ENCODE results near the gene FASN. TPM values are rescaled to one million over a fixed set of nuclear protein-coding genes. Genes with fewer than 3 reads are reported as not detected.

Gene FASN
- total RNA-seq, 1 experiment from 2014 or later = 372 TPM

- intact Hi-C loops (cut with micrococcal nuclease; ENCODE audit: unreplicated experiment) = no loop called here
Observed at GRCh38 chr17:82121660-82122629, 23.9 kb upstream of the FASN start.

GRCh38 chr17:82121246-82121645 lies 23.2 kb upstream of the FASN start:
- CTCF ChIA-PET = no interaction called here
- intact Hi-C loops (cut with micrococcal nuclease; ENCODE audit: unreplicated experiment) = no loop called here
- TF ChIP-seq CTCF (IDR thresholded peaks at IDR 0.05; ENCODE audit: unreplicated experiment) = no peak
- Mint-ChIP-seq H3K36me3 (ENCODE audit: insufficient read depth, unreplicated experiment) (peaks cover 15% of the 10 kb centered on the region), H3K9me3 (ENCODE audit: low read depth, unreplicated experiment) (no peaks in the 10 kb centered on the region), H3K27ac (ENCODE audit: unreplicated experiment) (no peak overlapping the region), H3K4me3 (ENCODE audit: low read depth, unreplicated experiment) (no peak overlapping the region), H3K27me3 (ENCODE audit: unreplicated experiment) (no peaks in the 10 kb centered on the region), H3K4me1 (ENCODE audit: low read depth, unreplicated experiment) (no peaks in the 10 kb centered on the region)
- DNase-seq = no peak
- no TSS peak for BruUV-seq (replicated peaks)

More at GRCh38 chr17:82121660-82122629, 23.9 kb upstream of the FASN start:
- no peaks in the 10 kb centered on the region for H3K4me1 Mint-ChIP-seq (ENCODE audit: low read depth, unreplicated experiment)
- H3K9me3 Mint-ChIP-seq (ENCODE audit: low read depth, unreplicated experiment) = no peaks in the 10 kb centered on the region
- peaks cover 15% of the 10 kb centered on the region for H3K36me3 Mint-ChIP-seq (ENCODE audit: insufficient read depth, unreplicated experiment)
- no peak for TF ChIP-seq CTCF (IDR thresholded peaks at IDR 0.05; ENCODE audit: unreplicated experiment)
- no peak for DNase-seq
- CTCF ChIA-PET = no interaction called here
- BruUV-seq (replicated peaks) = no TSS peak
- H3K27ac Mint-ChIP-seq (ENCODE audit: unreplicated experiment) = no peak overlapping the region
- H3K27me3 Mint-ChIP-seq (ENCODE audit: unreplicated experiment) = no peaks in the 10 kb centered on the region
- no peak overlapping the region for H3K4me3 Mint-ChIP-seq (ENCODE audit: low read depth, unreplicated experiment)

- CTCF ChIA-PET = no interaction called here
- DNase-seq = no peak
- H3K27me3 Mint-ChIP-seq (ENCODE audit: unreplicated experiment) = no peaks in the 10 kb centered on the region
- no peak overlapping the region for H3K4me3 Mint-ChIP-seq (ENCODE audit: low read depth, unreplicated experiment)
- TF ChIP-seq CTCF (IDR thresholded peaks at IDR 0.05; ENCODE audit: unreplicated experiment) = no peak
- intact Hi-C loops (cut with micrococcal nuclease; ENCODE audit: unreplicated experiment) = no loop called here
- H3K36me3 Mint-ChIP-seq (ENCODE audit: insufficient read depth, unreplicated experiment) = peaks cover 15% of the 10 kb centered on the region
- H3K27ac Mint-ChIP-seq (ENCODE audit: unreplicated experiment) = no peak overlapping the region
- BruUV-seq (replicated peaks) = no TSS peak
- H3K9me3 Mint-ChIP-seq (ENCODE audit: low read depth, unreplicated experiment) = no peaks in the 10 kb centered on the region
- no peaks in the 10 kb centered on the region for H3K4me1 Mint-ChIP-seq (ENCODE audit: low read depth, unreplicated experiment)
Observed at GRCh38 chr17:82120148-82120547, 22.1 kb upstream of the FASN start.

GRCh38 chr17:82118815-82119380 lies 20.9 kb upstream of the FASN start:
- no peaks in the 10 kb centered on the region for H3K27me3 Mint-ChIP-seq (ENCODE audit: unreplicated experiment)
- no peak overlapping the region for H3K27ac Mint-ChIP-seq (ENCODE audit: unreplicated experiment)
- intact Hi-C loops (cut with micrococcal nuclease; ENCODE audit: unreplicated experiment) = no loop called here
- BruUV-seq (replicated peaks) = no TSS peak
- peaks cover 10% of the 10 kb centered on the region for H3K36me3 Mint-ChIP-seq (ENCODE audit: insufficient read depth, unreplicated experiment)
- H3K4me3 Mint-ChIP-seq (ENCODE audit: low read depth, unreplicated experiment) = no peak overlapping the region
- no peaks in the 10 kb centered on the region for H3K9me3 Mint-ChIP-seq (ENCODE audit: low read depth, unreplicated experiment)
- TF ChIP-seq CTCF (IDR thresholded peaks at IDR 0.05; ENCODE audit: unreplicated experiment) = no peak
- CTCF ChIA-PET = no interaction called here
- DNase-seq = no peak
- H3K4me1 Mint-ChIP-seq (ENCODE audit: low read depth, unreplicated experiment) = no peaks in the 10 kb centered on the region
